ENCODE measurements around the gene DYNLL1. TPM values are rescaled to one million over a fixed set of nuclear protein-coding genes. Genes with fewer than 3 reads are reported as not detected.

DYNLL1 gene
- total RNA-seq, 1 donor from 2014 or later, result 355 TPM

GRCh38 chr12:120490325-120490724 is 5.6 kb upstream of the DYNLL1 start:
- no peaks in the 10 kb centered on the region for H3K9me3 ChIP-seq (ENCODE audit: low read depth)
- H3K36me3 Mint-ChIP-seq, result peaks cover 16% of the 10 kb centered on the region
- no peak for DNase-seq (ENCODE audit: low spot score)
- no peak overlapping the region for H3K27ac ChIP-seq
- H3K4me1 ChIP-seq, result no peaks in the 10 kb centered on the region
- H3K27me3 ChIP-seq, result no peaks in the 10 kb centered on the region
- H3K36me3 ChIP-seq, result no peaks in the 10 kb centered on the region
- no peaks in the 10 kb centered on the region for H4K20me1 ChIP-seq (ENCODE audit: low read depth)
- no peak overlapping the region for H3K9ac ChIP-seq
- no peaks in the 10 kb centered on the region for H3K27me3 Mint-ChIP-seq (ENCODE audit: insufficient read depth, low read depth)
- no peaks in the 10 kb centered on the region for H3K9me3 Mint-ChIP-seq
- H3F3A ChIP-seq (ENCODE audit: low read depth), result peaks cover 10% of the 10 kb centered on the region
- no peak for TF ChIP-seq EZH2phosphoT487 (IDR thresholded peaks at IDR 0.05)
- TF ChIP-seq CTCF (IDR thresholded peaks at IDR 0.05), result no peak
- TF ChIP-seq EZH2 (IDR thresholded peaks at IDR 0.05), result no peak
- no peak overlapping the region for H3K4me2 ChIP-seq
- H3K4me3 Mint-ChIP-seq, result no peak overlapping the region
- H3K79me2 ChIP-seq (ENCODE audit: low read depth), result peaks cover 6% of the 10 kb centered on the region
- no peak overlapping the region for H3K4me3 ChIP-seq
- H3K4me1 Mint-ChIP-seq, result peaks cover 17% of the 10 kb centered on the region
- no peak overlapping the region for H2AFZ ChIP-seq (replicated peaks)
- peak overlapping the region; percentile 12 for H3K27ac Mint-ChIP-seq

GRCh38 chr12:120490833-120491512 is 4.9 kb upstream of the DYNLL1 start:
- TF ChIP-seq CTCF (IDR thresholded peaks at IDR 0.05), result no peak
- TF ChIP-seq EZH2 (IDR thresholded peaks at IDR 0.05), result no peak
- no peak for TF ChIP-seq EZH2phosphoT487 (IDR thresholded peaks at IDR 0.05)
- Histone ChIP-seq H3K4me1 (no peaks in the 10 kb centered on the region), H3K36me3 (no peaks in the 10 kb centered on the region), H3K79me2 (ENCODE audit: low read depth) (peaks cover 7% of the 10 kb centered on the region), H3F3A (ENCODE audit: low read depth) (peaks cover 10% of the 10 kb centered on the region), H3K4me3 (no peak overlapping the region), H3K27ac (no peak overlapping the region), H2AFZ (replicated peaks) (no peak overlapping the region), H3K9me3 (ENCODE audit: low read depth) (no peaks in the 10 kb centered on the region), H4K20me1 (ENCODE audit: low read depth) (no peaks in the 10 kb centered on the region), H3K4me2 (no peak overlapping the region), H3K27me3 (no peaks in the 10 kb centered on the region), H3K9ac (no peak overlapping the region)
- Mint-ChIP-seq H3K4me3 (peak overlapping the region; percentile 4), H3K27ac (no peak overlapping the region), H3K36me3 (peaks cover 16% of the 10 kb centered on the region), H3K4me1 (peaks cover 18% of the 10 kb centered on the region), H3K27me3 (ENCODE audit: insufficient read depth, low read depth) (no peaks in the 10 kb centered on the region), H3K9me3 (no peaks in the 10 kb centered on the region)
- no peak for DNase-seq (ENCODE audit: low spot score)

DNA sequence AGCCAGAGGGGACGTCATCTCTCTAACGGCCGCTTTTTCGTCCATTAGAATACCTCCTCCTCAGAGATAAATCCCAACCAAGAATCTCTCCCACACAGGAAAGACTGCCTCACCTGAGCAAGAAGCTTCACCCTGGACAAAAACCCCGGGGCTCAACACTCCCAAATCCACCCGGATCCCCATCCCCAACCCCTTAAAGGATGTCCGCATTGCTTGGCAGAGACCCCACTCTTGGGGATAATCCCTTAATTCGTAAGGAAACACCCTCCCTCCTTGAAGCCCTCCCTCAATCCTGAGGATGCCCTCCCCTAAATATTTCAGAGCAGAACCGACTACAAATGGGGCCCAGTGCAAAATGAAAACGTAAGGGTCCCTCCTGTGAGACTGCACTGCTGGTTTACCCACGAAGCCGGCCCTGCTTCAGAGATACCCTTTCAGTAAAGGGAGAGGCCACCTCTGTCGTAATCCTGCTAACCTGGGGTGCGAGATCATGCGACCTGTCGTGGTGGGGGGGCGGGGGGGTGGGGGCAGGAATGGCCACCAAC is 655 bp upstream of the DYNLL1 start:
- Histone ChIP-seq H3K27me3 (no peaks in the 10 kb centered on the region), H3K4me2 (peak overlapping the region; percentile 85), H3F3A (ENCODE audit: low read depth) (peaks cover 43% of the 10 kb centered on the region), H3K9me3 (ENCODE audit: low read depth) (no peaks in the 10 kb centered on the region), H3K36me3 (no peaks in the 10 kb centered on the region), H3K4me1 (peaks cover 19% of the 10 kb centered on the region), H3K9ac (no peak overlapping the region), H3K4me3 (peak overlapping the region; percentile 86), H3K27ac (no peak overlapping the region), H3K79me2 (ENCODE audit: low read depth) (peaks cover 37% of the 10 kb centered on the region), H4K20me1 (ENCODE audit: low read depth) (peaks cover 31% of the 10 kb centered on the region), H2AFZ (replicated peaks) (peak overlapping the region; percentile 60)
- peaks cover 25% of the 10 kb centered on the region for H3K36me3 Mint-ChIP-seq
- peak; percentile 35 for DNase-seq (ENCODE audit: low spot score)
- H3K9me3 Mint-ChIP-seq, result no peaks in the 10 kb centered on the region
- H3K4me1 Mint-ChIP-seq, result peaks cover 31% of the 10 kb centered on the region
- H3K27me3 Mint-ChIP-seq (ENCODE audit: insufficient read depth, low read depth), result peaks cover 2% of the 10 kb centered on the region
- H3K4me3 Mint-ChIP-seq, result peak overlapping the region; percentile 99
- TF ChIP-seq CTCF (IDR thresholded peaks at IDR 0.05), result no peak
- TF ChIP-seq EZH2 (IDR thresholded peaks at IDR 0.05), result no peak
- TF ChIP-seq EZH2phosphoT487 (IDR thresholded peaks at IDR 0.05), result no peak
- no peak overlapping the region for H3K27ac Mint-ChIP-seq

All from neural progenitor cell (in vitro differentiated cells).